ENCODE data around the gene UBN1.

GRCh38 chr16:4850211-4850610 lies 2.9 kb downstream of the UBN1 start:
- TF ChIP-seq CTCF (tag by site-specific recombination; IDR thresholded peaks at IDR 0.05): no peak
- no peak for TF ChIP-seq ZNF266 (tag by site-specific recombination; IDR thresholded peaks at IDR 0.05; ENCODE audit: low read depth)
- TF ChIP-seq KLF10 (tag by site-specific recombination; IDR thresholded peaks at IDR 0.05): no peak
- TF ChIP-seq ZBTB48 (tag by site-specific recombination; IDR thresholded peaks at IDR 0.05): no peak
- TF ChIP-seq ZNF398 (tag by site-specific recombination; IDR thresholded peaks at IDR 0.05): no peak

All from HEK293 (cell line).